B cell (primary cell): Measurements from ENCODE around the gene IFI30. TPM values are rescaled to one million over a fixed set of nuclear protein-coding genes. Genes with fewer than 3 reads are reported as not detected.

Experiments used
- ATAC-seq: fragments of 200-7000 bp; cut with Tn5 transposase; one replicate; pipeline ENCODE4 v1.10.0; 2021; ENCODE audit warnings: low read depth, mild to moderate bottlenecking, moderate number of reproducible peaks, moderate library complexity
- CTCF ChIA-PET: fragments of 350-600 bp; sonication (Branson Sonifier 250); formaldehyde crosslinking; loops from one replicate; lab custom pipeline; 2021; ENCODE audit warnings: antibody characterized with exemption, inconsistent platforms; lab: Charles Lee
- POLR2A ChIA-PET: fragments of 350-600 bp; sonication (Branson Sonifier 250); formaldehyde crosslinking; loops from one replicate; lab custom pipeline; 2021; ENCODE audit warnings: antibody characterized with exemption; lab: Charles Lee
- DNase-seq: peaks from one replicate; pipeline ENCODE4 v3.0.0; 2013
- H2AFZ ChIP-seq: 2 replicates; pipeline ENCODE4 v1.6.1; 2012; ENCODE audit warnings: mild to moderate bottlenecking, low read depth, low read length; ENCODE audit not compliant: insufficient read depth, poor library complexity, severe bottlenecking
- H3K27ac ChIP-seq, 2 donors: 1 replicate in 1 of 2; 2 replicates in 1 of 2; pipeline ENCODE4 v1.5.1; 2012 to 2013; ENCODE audit warnings: low read length in 2 of 2, mild to moderate bottlenecking in 2 of 2, moderate library complexity in 1 of 2
- H3K27me3 ChIP-seq, 4 experiments: fragments of 200-600 bp in 1 of 4; sonication (generic) in 1 of 4; replicated peaks in 1 of 4; 1 replicate in 2 of 4; 2 replicates in 2 of 4; pipeline versions ENCODE4 v1.6.1 to v1.7.0; 2013 to 2016; ENCODE audit warnings: low read length in 3 of 4, mild to moderate bottlenecking in 2 of 4, mixed read lengths in 1 of 4, moderate library complexity in 1 of 4; ENCODE audit not compliant: insufficient read depth in 4 of 4, control insufficient read depth in 3 of 4; ENCODE audit errors: control extremely low read depth in 1 of 4
- H3K36me3 ChIP-seq, 2 experiments: replicated peaks in 1 of 2; 1 replicate in 1 of 2; 2 replicates in 1 of 2; pipeline versions ENCODE4 v1.6.1 to v1.7.1; 2013; ENCODE audit warnings: low read length in 1 of 2; ENCODE audit not compliant: insufficient read depth in 2 of 2, control insufficient read depth in 1 of 2; ENCODE audit errors: control extremely low read depth in 1 of 2, extremely low read depth in 1 of 2
- H3K4me1 ChIP-seq, 2 donors: fragments of 200-600 bp in 1 of 2; sonication (generic) in 1 of 2; 1 replicate in 1 of 2; 2 replicates in 1 of 2; pipeline versions ENCODE4 v1.5.1 to v1.6.1; 2013 to 2017; ENCODE audit warnings: low read length in 2 of 2; ENCODE audit not compliant: control insufficient read depth in 2 of 2, insufficient read depth in 2 of 2
- H3K4me2 ChIP-seq: replicated peaks from 2 replicates; pipeline ENCODE3; 2012; ENCODE audit warnings: mild to moderate bottlenecking, low read depth, low read length; ENCODE audit not compliant: poor library complexity, severe bottlenecking
- H3K4me3 ChIP-seq, 5 experiments: fragments of 200-600 bp in 1 of 5; sonication (generic) in 1 of 5; 1 replicate in 3 of 5; 2 replicates in 2 of 5; pipeline versions ENCODE4 v1.5.1 to v1.7.0; 2011 to 2016; ENCODE audit warnings: low read length in 4 of 5, mild to moderate bottlenecking in 4 of 5, low read depth in 2 of 5, control low read depth in 1 of 5, moderate library complexity in 1 of 5; ENCODE audit not compliant: insufficient read depth in 1 of 5; ENCODE audit errors: control extremely low read depth in 1 of 5, extremely low read depth in 1 of 5
- H3K79me2 ChIP-seq: fragments of 200-600 bp; sonication (generic); one replicate; pipeline ENCODE4 v1.6.0; 2016; ENCODE audit warnings: low read length; ENCODE audit not compliant: control insufficient read depth, insufficient read depth
- H3K9ac ChIP-seq: fragments of 200-600 bp; sonication (generic); 2 replicates; pipeline ENCODE4 v1.6.1; 2017; ENCODE audit warnings: mild to moderate bottlenecking, low read length, moderate library complexity
- H3K9me3 ChIP-seq, 3 donors: one replicate each; pipeline versions ENCODE4 v1.6.1 to v1.7.1; 2013; ENCODE audit warnings: low read length in 2 of 3; ENCODE audit not compliant: control insufficient read depth in 2 of 3, insufficient read depth in 1 of 3; ENCODE audit errors: control extremely low read depth in 1 of 3
- H4K20me1 ChIP-seq: 2 replicates; pipeline ENCODE4 v1.6.0; 2012; ENCODE audit warnings: mild to moderate bottlenecking, low read length; ENCODE audit not compliant: insufficient read depth, control insufficient read depth, poor library complexity, severe bottlenecking
- H3K27ac Mint-ChIP-seq: one replicate; pipeline ENCODE4 v1.8.0; 2021; ENCODE audit warnings: mixed read lengths
- H3K27me3 Mint-ChIP-seq: one replicate; pipeline ENCODE4 v1.8.0; 2021; ENCODE audit warnings: mixed read lengths
- H3K4me1 Mint-ChIP-seq: one replicate; pipeline ENCODE4 v1.8.0; 2021; ENCODE audit warnings: mixed read lengths
- H3K4me3 Mint-ChIP-seq: one replicate; pipeline ENCODE4 v1.8.0; 2021; ENCODE audit warnings: mixed read lengths
- H3K9me3 Mint-ChIP-seq: one replicate; pipeline ENCODE4 v1.8.0; 2022; ENCODE audit warnings: mixed read lengths; ENCODE audit not compliant: insufficient read depth
- CTCF ChIP-seq: fragments of 200-600 bp; IDR thresholded peaks from one replicate; pipeline ENCODE4 v1.8.0; 2022; ENCODE audit warnings: antibody characterized with exemption, mild to moderate bottlenecking
- EZH2 ChIP-seq: IDR thresholded peaks from 2 replicates; pipeline ENCODE4 v1.6.1; 2012; ENCODE audit warnings: borderline replicate concordance, low read depth, mild to moderate bottlenecking, moderate library complexity, low read length; ENCODE audit not compliant: insufficient read depth, poor library complexity, severe bottlenecking
- WGBS: methylation state at CpG from one replicate; pipeline ENCODE4 v1.1.5; 2013; ENCODE audit warnings: missing lambda C conversion rate; ENCODE audit not compliant: insufficient coverage; 5-methylcytosine and 5-hydroxymethylcytosine counted together
- intact Hi-C: fragments of 100-400 bp; cut with micrococcal nuclease; formaldehyde crosslinking; loops from one replicate; pipeline ENCODE4 v1.10.0; 2022
- polyA plus RNA-seq: library from polyadenylated mRNA; depleted of rRNA; stranded (reverse); fragments of >200 nt; gene quantifications from 2 replicates; pipeline ENCODE4 v1.2.3, GENCODE V29; 2012
- total RNA-seq, 2 donors: library from RNA; stranded (reverse); fragments of 120-200 nt in 1 of 2; gene quantifications; 1 replicate in 1 of 2; 2 replicates in 1 of 2; pipeline versions ENCODE4 v1.2.3 to v1.2.4, GENCODE V29; 2013 to 2022

IFI30 gene
- total and polyA plus RNA-seq, 2 donors (not counting 1 experiment from before 2014, with no cell fraction given): 171 to 222 TPM

- Histone ChIP-seq H3K9ac (peak overlapping the region; percentile 75), H3K4me3 (peak overlapping the region in 2 of 5 experiments; percentile 83 to 92)
Measured at GRCh38 chr19:18191640-18192062, 18.0 kb downstream of the IFI30 start.

More at GRCh38 chr19:18191640-18192062, 18.0 kb downstream of the IFI30 start:
- Histone ChIP-seq H3K9me3 (no peaks in the 10 kb centered on the region), H4K20me1 (no peaks in the 10 kb centered on the region), H3K4me2 (peak overlapping the region; percentile 81), H3K79me2 (peaks cover 14% of the 10 kb centered on the region), H2AFZ (no peak overlapping the region), H3K4me1 (peaks cover 25 to 42% of the 10 kb centered on the region in 2 donors), H3K27me3 (no peaks in the 10 kb centered on the region), H3K36me3 (peaks cover 0 to 8% of the 10 kb centered on the region in 2 experiments), H3K27ac (peak overlapping the region; percentile 86 to 93)
- intact Hi-C loops: loop anchor here (1.0 to 10.0 kb wide), 12 partner anchors 10 to 946 kb away; partner anchors contain the start of genes ELL, FCHO1, IFI30 and MAST3
- Mint-ChIP-seq H3K27ac (peak overlapping the region; percentile 97), H3K4me3 (peak overlapping the region; percentile 93), H3K4me1 (peaks cover 42% of the 10 kb centered on the region), H3K27me3 (no peaks in the 10 kb centered on the region), H3K9me3 (no peaks in the 10 kb centered on the region)
- TF ChIP-seq CTCF (no peak), EZH2 (no peak)
- ChIA-PET POLR2A (interaction anchor here (0.6 to 5.7 kb wide), 18 partner anchors 10 to 243 kb away, joined by 3 to 64 read pairs (median 6); partner anchors contain the start of genes IFI30, JUND, PIK3R2 and RAB3A), CTCF (interaction anchor here (0.7 to 6.4 kb wide), 33 partner anchors 8 to 253 kb away, joined by 3 to 105 read pairs (median 4); partner anchors contain the start of genes IFI30, JUND and RAB3A)
- ATAC-seq: no peak
- whole genome bisulfite sequencing: 60% methylated on average over 1 of the region's 5 CpGs
- DNase-seq: no peak
